ENCODE measurements around the gene YPEL3.

The YPEL3 gene

DNA sequence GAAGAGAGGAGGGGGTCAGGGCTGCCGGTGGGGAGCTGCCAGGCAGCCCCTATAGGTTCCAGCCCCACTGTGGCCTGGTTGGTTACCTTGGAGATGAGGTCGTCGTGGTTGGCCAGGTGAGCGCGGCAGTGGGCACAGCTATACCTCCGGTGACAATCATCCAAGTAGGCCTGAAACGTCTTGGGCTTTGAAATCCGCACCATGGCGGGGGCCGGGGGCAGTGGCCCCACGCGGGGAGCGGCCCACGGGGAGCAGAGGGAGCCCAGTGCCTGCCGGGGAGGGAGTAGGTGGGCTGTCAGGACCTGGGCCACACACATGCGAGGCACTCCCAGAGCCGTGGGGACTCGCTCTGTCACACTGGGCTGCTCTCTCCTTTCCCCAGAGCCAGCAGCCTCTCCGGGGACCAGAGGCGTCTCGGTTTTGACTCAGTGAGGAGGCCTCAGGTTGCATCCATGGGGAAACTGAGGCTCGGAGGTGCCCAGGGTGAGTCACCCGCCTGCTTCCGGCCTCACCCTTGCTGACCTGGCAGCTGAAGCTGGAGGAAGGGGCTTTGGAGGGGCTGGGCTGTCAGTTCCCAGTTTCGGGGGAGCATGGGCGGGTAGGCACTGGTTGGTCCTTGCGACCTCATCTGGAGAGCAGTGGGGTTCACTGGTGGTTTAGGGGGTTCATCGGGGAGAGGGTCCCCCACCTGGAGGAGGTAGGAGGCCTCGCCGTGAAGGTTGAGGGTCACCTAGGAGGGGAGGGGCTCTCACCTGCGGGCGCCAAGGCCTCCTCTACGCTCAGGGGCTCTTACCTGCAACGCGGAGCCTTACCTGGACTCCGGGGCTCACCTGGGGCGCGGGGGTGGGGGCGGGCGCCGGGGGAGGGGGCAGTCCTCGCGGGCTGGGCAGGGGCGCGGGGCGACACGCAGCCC is 591 bp downstream of the YPEL3 start:
- TF ChIP-seq, protein P1, sequence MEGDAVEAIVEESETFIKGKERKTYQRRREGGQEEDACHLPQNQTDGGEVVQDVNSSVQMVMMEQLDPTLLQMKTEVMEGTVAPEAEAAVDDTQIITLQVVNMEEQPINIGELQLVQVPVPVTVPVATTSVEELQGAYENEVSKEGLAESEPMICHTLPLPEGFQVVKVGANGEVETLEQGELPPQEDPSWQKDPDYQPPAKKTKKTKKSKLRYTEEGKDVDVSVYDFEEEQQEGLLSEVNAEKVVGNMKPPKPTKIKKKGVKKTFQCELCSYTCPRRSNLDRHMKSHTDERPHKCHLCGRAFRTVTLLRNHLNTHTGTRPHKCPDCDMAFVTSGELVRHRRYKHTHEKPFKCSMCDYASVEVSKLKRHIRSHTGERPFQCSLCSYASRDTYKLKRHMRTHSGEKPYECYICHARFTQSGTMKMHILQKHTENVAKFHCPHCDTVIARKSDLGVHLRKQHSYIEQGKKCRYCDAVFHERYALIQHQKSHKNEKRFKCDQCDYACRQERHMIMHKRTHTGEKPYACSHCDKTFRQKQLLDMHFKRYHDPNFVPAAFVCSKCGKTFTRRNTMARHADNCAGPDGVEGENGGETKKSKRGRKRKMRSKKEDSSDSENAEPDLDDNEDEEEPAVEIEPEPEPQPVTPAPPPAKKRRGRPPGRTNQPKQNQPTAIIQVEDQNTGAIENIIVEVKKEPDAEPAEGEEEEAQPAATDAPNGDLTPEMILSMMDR (conservative IDR thresholded peaks at IDR 0.05; ENCODE audit: low read depth, low read length) = no peak
- DNase-seq (ENCODE audit: low read depth) = no peak
- peak overlapping the region; percentile 58 for H3K4me3 ChIP-seq (ENCODE audit: low read length)

DNA sequence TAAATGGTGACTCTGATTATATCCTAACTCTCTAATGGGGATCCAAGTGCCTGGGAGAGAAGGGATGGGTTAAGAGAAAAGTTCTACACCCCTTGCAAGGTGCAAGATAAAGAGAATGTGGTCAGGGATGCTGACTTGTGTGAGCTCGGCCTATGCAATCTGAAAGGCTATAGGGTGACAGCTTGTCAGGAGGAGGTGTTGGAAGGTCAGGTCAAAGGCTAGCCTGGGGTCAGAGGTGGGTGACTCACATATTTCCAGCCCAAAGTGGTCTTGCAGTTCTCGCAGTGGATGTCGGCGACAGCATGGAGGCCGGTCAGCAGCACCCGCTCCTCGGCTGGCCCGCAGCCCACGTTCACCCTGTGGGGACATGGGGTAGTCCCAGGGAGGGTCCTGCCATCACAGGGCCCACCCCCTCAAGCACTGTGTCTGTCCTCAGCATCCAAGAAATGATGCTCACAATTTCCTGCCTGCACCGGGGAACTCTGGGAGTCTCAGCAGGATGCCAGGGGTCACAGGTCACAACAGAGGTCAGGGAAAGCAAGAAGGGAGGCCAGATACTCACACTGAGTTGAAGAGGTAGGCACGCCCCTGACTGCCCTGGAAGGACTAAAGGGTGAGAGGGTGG is 1.4 kb downstream of the YPEL3 start:
- no peak for DNase-seq (ENCODE audit: low read depth)
- H3K4me3 ChIP-seq (ENCODE audit: low read length) = no peak overlapping the region
- TF ChIP-seq, protein P1 (conservative IDR thresholded peaks at IDR 0.05; ENCODE audit: low read depth, low read length) = no peak

DNA sequence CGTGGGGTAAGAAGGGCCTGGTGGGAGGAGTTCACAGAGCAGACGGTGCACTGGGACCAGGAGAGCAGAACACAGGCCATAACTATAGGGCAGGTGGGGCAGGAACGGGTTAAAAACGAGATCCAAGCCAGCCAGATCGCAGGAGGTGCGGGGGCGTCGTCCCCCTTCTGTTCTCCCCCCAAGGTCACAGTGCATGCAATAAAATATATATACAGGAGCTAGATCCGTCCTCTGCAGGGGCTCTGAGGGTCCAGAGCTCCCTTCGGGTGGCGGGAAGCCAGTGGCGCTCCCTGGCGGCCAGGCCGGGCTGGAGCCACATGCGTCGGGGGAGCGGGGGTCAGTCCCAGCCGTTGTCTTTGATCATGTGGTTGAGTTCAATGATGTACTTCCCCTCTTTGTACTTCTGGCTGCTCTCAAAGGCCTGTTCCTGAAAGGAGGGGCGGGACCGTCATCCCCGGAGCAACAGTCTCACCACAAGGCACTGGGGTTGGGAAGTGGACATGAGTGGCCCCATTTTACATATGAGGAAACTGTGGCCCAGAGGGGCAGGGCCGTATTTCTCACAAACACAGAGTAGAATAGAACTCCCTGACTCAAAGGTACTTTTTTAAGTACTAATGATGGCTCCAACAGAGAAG is 3.5 kb downstream of the YPEL3 start:
- TF ChIP-seq, protein P1 (conservative IDR thresholded peaks at IDR 0.05; ENCODE audit: low read depth, low read length) = peak; percentile 82
- DNase-seq (ENCODE audit: low read depth) = no peak
- peak overlapping the region; percentile 65 for H3K4me3 ChIP-seq (ENCODE audit: low read length)

DNA sequence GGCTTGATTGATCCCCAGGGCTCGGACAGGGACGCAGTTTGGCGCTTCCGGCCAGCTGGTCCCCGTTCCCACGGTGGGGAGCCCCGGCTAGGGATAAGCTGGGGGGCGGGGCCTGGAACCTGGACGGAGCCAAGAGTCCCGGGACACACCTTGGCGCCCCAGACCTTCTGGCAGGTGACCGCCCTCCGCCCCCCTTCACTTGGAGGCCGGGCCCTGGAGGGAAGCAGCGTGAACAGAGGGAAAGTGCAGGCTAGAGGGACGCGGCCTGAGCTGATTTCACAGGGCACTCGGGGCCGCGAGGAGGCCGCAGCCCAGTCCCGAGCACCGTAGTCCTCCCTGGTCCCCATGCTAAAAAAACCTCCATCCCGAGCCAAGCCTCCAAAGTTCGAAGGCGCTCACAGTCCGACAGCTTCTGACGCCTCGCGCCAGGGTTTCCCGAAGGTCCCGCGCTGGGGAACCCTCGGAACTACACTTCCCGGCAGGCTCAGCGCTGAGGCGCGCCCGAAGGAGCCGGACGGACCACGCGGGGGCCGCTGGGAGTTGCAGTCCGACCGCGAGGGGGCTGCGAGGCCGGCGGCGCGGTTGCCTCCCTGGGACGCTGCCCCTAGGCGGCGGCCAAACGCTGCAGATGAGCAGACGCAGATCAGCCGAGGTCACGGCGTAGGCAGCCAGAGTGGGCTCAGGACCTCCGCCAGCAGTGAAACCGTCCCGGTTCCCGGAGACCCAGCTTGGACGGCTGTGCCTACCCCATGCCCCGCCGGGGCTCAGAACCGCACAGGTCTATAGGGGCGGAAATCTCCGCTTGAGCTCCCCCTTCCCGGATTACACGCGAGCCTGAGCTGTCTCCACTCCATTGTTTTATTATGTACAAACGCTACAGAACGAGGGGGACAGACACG is 4.3 kb downstream of the YPEL3 start, which contains the start of gene TBX6:
TBX6 (minus strand) TSS at position 451 of the 899 bp plus-strand sequence. CDS start 731 bp downstream, outside the sequence.
- TF ChIP-seq, protein P1 (conservative IDR thresholded peaks at IDR 0.05; ENCODE audit: low read depth, low read length) = peak; percentile 67
- peak within 1 kb of the TSS; percentile 65 for H3K4me3 ChIP-seq (ENCODE audit: low read length)
- peak; percentile 48 for DNase-seq (ENCODE audit: low read depth)

DNA sequence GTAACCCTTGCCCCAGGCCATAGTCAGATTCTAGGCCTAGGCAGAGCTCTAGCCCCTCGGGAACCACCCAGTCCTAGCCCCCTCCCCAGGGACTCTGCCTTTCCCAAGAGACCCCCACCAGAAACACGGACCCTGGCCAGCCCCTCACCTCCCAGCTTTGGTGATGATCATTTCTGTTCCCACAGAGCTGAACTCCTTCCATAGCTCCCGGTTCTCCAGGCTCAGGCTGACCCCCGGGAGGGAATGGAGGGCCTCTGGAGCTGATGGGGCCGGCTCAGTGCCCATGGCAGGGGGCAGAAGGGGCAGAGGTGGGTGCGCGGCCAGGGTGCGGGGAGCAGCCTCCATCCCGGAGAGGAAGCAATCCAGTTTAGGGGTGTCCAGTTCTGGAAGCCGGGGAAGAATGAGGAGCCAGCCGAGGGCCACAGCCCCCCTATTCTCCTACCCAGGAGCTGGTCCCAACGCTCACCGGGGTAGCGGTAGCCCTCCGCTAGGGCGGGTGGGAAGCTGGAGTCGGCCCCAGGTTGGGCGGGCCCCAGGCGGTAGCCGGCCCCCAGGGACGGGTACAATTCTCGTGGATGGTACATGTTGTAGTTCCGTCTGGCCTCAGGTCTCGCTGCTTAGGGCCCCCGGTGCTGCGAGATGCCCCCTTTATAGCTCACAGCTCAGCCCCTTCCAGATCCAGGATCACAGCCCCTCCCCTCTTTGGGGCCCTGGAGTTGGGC is 5.2 kb downstream of the YPEL3 start:
- DNase-seq (ENCODE audit: low read depth) = no peak
- TF ChIP-seq, protein P1 (conservative IDR thresholded peaks at IDR 0.05; ENCODE audit: low read depth, low read length) = no peak
- peak overlapping the region; percentile 65 for H3K4me3 ChIP-seq (ENCODE audit: low read length)

Measured in retinal pigment epithelial cell (primary cell).